Prostate gland (tissue), 2 donors: ENCODE results near the gene CDH11.

Source experiments
- CTCF ChIP-seq, 4 experiments: fragments of 200-600 bp in 2 of 4; fragments of 450-650 bp in 2 of 4; sonication (generic) in 2 of 4; IDR thresholded peaks; 1 replicate in 3 of 4; 2 replicates in 1 of 4; pipeline ENCODE4 v1.5.1; 2016 to 2019; ENCODE audit warnings: antibody characterized with exemption in 4 of 4, mild to moderate bottlenecking in 2 of 4, moderate library complexity in 2 of 4
- POLR2A ChIP-seq: fragments of 450-650 bp; IDR thresholded peaks from one replicate; pipeline ENCODE4 v1.6.1; 2016; ENCODE audit warnings: antibody characterized with exemption, mild to moderate bottlenecking

- TF ChIP-seq CTCF (IDR thresholded peaks at IDR 0.05) = no peak
- no peak for TF ChIP-seq POLR2A
Observed at GRCh38 chr16:64989050-64989449, 132.8 kb downstream of the CDH11 start.
